Measurements from ENCODE around the gene FAM240B.

GRCh38 chr9:38680837-38681445 is 39.0 kb downstream of the FAM240B start:
- TF ChIP-seq CTCF (IDR thresholded peaks at IDR 0.05; ENCODE audit: poor library complexity) (no peak), EZH2phosphoT487 (IDR thresholded peaks at IDR 0.05; ENCODE audit: low read depth, severe bottlenecking, unreplicated experiment) (no peak), EZH2 (IDR thresholded peaks at IDR 0.05; ENCODE audit: borderline replicate concordance) (no peak)

Data from hepatocyte (in vitro differentiated cells).